Superior temporal gyrus (tissue), 1 donor: ENCODE measurements around the gene APC.
"Not testable (repeated sequence)": the region's sequence is repeated elsewhere in the genome, so short reads cannot be mapped to it uniquely, and the experiment has no call there.

Source experiments
- DNase-seq: peaks from one replicate; pipeline ENCODE4 v3.0.0-alpha.2; 2016; ENCODE audit errors: extremely low spot score

The APC gene

GRCh38 chr5:112716895-112717294 lies 20.8 kb upstream of the APC start:
- not testable (repeated sequence) for DNase-seq

- DNase-seq: no peak
These were observed 20.1 kb upstream of the APC start for GRCh38 chr5:112717506-112718082.

GRCh38 chr5:112718344-112718743 lies 19.3 kb upstream of the APC start:
- no peak for DNase-seq

GRCh38 chr5:112720576-112720975 lies 17.1 kb upstream of the APC start:
- DNase-seq: no peak

GRCh38 chr5:112724901-112725300 lies 12.8 kb upstream of the APC start:
- DNase-seq: no peak

- DNase-seq: no peak
These were observed 8.1 kb upstream of the APC start for GRCh38 chr5:112729630-112730029.

- DNase-seq: no peak
These were observed 5.6 kb upstream of the APC start for GRCh38 chr5:112732131-112732530.

- DNase-seq: no peak
These were observed 4.1 kb upstream of the APC start for GRCh38 chr5:112733586-112733985.

GRCh38 chr5:112734597-112734996 lies 3.1 kb upstream of the APC start:
- DNase-seq: no peak

- DNase-seq: no peak
These were observed 2.0 kb upstream of the APC start for GRCh38 chr5:112735702-112736101.

GRCh38 chr5:112737070-112737462 lies 619 bp upstream of the APC start:
- DNase-seq: no peak

- peak; percentile 84 for DNase-seq
These were observed 491 bp downstream of the APC start for GRCh38 chr5:112738191-112738560.

GRCh38 chr5:112742424-112742823 lies 4.7 kb downstream of the APC start:
- DNase-seq: peak; percentile 94

GRCh38 chr5:112743631-112744030 lies 5.9 kb downstream of the APC start:
- no peak for DNase-seq

- DNase-seq: no peak
These were observed 14.7 kb downstream of the APC start for GRCh38 chr5:112752335-112752734.

- DNase-seq: no peak
These were observed 18.0 kb downstream of the APC start for GRCh38 chr5:112755703-112756102.

GRCh38 chr5:112757468-112758208 lies 20.0 kb downstream of the APC start:
- DNase-seq: peak; percentile 96

GRCh38 chr5:112758676-112759075 lies 21.0 kb downstream of the APC start:
- DNase-seq: no peak

- DNase-seq: no peak
These were observed 24.6 kb downstream of the APC start for GRCh38 chr5:112762113-112762810.

GRCh38 chr5:112763165-112763564 lies 25.5 kb downstream of the APC start:
- DNase-seq: no peak

GRCh38 chr5:112772124-112772523 lies 34.4 kb downstream of the APC start:
- DNase-seq: no peak

GRCh38 chr5:112776301-112776856 lies 38.7 kb downstream of the APC start:
- DNase-seq: no peak

- no peak for DNase-seq
These were observed 41.8 kb downstream of the APC start for GRCh38 chr5:112779531-112779930.
